Lower leg skin (tissue), 3 donors: ENCODE data around the gene SFI1.

Experiments used
- CTCF ChIP-seq, 3 donors: fragments of 450-650 bp; IDR thresholded peaks; one replicate each; pipeline ENCODE4 v1.5.1; 2016; ENCODE audit warnings: antibody characterized with exemption in 3 of 3, mild to moderate bottlenecking in 3 of 3, moderate library complexity in 2 of 3
- POLR2A ChIP-seq, 2 donors: fragments of 450-650 bp; IDR thresholded peaks; one replicate each; pipeline ENCODE4 v1.6.1; 2016 to 2017; ENCODE audit warnings: antibody characterized with exemption in 2 of 2, mild to moderate bottlenecking in 1 of 2, moderate library complexity in 1 of 2

- TF ChIP-seq CTCF (IDR thresholded peaks at IDR 0.05): no peak
- no peak for TF ChIP-seq POLR2A (IDR thresholded peaks at IDR 0.05)
These were observed 12.2 kb downstream of the SFI1 start for GRCh38 chr22:31508536-31508935.
